ENCODE results near the gene ALDH5A1.
A peak's percentile ranks its signal among the peaks of the same experiment; 100 is the strongest.

Gene ALDH5A1

GRCh38 chr6:24524805-24525204, 30.0 kb downstream of the ALDH5A1 start:
- DNase-seq (ENCODE audit: low read depth in 3 of 3), result no peak

DNA sequence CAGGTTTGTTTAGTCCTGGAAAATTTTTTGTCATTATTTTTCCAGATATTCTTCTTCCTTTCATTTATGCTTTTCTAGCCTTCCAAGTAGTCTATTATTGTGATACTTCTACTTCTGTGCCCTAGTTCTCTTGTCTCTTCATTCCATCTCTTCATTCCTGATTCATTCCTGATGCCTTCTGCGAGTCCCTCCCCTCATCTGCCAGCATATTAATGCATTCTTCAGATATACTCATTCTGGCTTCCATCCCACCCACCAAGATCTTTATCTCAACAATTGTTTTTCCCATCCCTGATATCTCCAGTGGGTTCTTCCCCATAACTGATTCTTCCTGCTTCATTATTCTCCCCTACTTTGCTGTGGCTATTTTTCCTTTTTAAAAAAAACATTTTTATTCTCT, 35.2 kb downstream of the ALDH5A1 start:
- no peak for DNase-seq (ENCODE audit: low read depth in 3 of 3)

DNA sequence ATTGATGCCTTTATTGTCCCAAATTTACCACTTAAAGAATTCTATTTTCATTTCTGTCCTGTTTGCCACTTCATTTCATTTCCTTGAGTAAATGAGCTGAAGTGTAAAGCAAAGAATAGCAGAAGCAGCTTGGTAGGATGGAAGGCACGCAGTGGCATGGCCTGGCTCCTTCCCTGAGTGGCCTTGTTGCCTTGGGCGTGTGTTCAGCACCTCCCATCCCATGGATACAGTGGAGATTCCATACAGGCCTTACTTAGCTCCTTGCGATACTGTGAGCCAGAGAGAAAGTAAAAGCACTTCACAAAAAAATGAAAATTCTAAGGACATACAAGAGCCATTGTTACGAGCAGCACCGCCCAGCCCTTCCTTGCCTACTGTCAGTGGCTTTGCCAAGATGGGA, 39.6 kb downstream of the ALDH5A1 start:
- no peak for DNase-seq (ENCODE audit: low read depth in 3 of 3)

- no peak for DNase-seq (ENCODE audit: low read depth in 3 of 3)
These were observed 40.4 kb downstream of the ALDH5A1 start for GRCh38 chr6:24535210-24535609.

DNA sequence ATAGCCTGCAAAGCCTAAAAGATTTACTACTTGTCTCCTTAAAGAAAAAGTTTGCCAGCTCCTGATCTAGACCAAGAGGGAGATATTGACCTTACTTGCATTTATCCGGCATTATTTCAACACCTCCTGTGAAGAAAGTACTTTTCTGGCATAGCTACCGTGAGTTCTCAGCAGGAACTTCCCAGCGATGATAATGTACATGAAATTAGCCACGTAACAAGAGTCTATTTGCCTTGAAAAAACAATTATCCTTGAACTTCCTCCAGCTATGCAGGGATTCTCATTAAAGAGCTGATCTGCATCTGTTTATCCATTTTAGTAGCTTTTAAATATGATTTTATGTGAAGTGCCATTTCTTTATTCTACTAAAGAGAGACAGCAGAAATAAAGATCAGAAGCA, 41.7 kb downstream of the ALDH5A1 start:
- no peak for DNase-seq (ENCODE audit: low read depth in 3 of 3)

- DNase-seq (ENCODE audit: low read depth in 3 of 3), result no peak
These were observed 42.4 kb downstream of the ALDH5A1 start for GRCh38 chr6:24537082-24537699.

- DNase-seq (ENCODE audit: low read depth in 3 of 3), result no peak
These were observed 43.1 kb downstream of the ALDH5A1 start for GRCh38 chr6:24537771-24538385.

GRCh38 chr6:24539416-24539815, 44.6 kb downstream of the ALDH5A1 start:
- no peak for DNase-seq (ENCODE audit: low read depth in 3 of 3)

GRCh38 chr6:24540197-24540596, 45.4 kb downstream of the ALDH5A1 start:
- no peak for DNase-seq (ENCODE audit: low read depth in 3 of 3)

- DNase-seq (ENCODE audit: low read depth in 3 of 3), result no peak
These were observed 48.9 kb downstream of the ALDH5A1 start for GRCh38 chr6:24543683-24544082.

DNA sequence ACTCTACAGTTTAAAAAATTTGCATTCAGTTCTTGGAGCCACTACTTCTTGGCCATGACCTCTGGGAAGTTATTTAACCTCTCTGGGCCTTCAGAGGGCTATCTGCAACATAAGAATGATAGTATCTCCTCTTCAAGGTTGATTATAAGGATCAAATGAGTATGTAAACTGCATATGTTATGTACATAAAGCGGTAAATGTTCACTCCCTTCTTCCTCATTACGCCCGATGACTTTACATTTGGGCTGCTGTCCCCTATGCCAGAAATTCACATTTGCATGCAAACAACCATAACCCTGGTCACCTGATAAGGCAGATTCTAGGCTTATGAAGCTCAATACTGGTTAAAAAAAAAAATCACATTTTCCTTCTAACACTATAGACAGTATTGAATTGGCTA, 50.4 kb downstream of the ALDH5A1 start:
- DNase-seq (ENCODE audit: low read depth in 3 of 3), result no peak

DNA sequence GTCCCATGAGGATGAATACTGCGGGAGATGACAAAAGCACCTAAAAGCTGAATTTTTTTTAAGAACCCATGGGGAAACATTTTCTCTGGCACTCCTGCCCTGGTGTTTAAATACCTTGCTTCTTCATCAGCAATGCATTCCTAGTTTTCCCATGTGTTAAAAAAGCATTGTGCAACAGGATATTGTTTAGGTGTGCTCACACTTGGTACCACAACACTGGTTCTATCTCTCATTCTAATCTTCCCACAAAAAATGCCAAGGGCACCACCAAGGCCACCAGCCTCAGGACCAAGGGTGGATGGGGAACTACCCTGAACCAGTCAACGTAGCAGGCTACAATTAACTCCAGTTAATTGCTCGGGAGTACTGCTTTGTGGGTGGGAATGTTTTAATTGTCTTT, 50.9 kb downstream of the ALDH5A1 start:
- DNase-seq (ENCODE audit: low read depth in 3 of 3), result no peak

GRCh38 chr6:24546439-24546838, 51.7 kb downstream of the ALDH5A1 start:
- no peak for DNase-seq (ENCODE audit: low read depth in 3 of 3)

GRCh38 chr6:24547243-24547642, 52.5 kb downstream of the ALDH5A1 start:
- peak; percentile 5 to 20 (median 16) for DNase-seq (ENCODE audit: low read depth in 3 of 3)

GRCh38 chr6:24549158-24549557, 54.4 kb downstream of the ALDH5A1 start:
- DNase-seq (ENCODE audit: low read depth in 3 of 3), result no peak

DNA sequence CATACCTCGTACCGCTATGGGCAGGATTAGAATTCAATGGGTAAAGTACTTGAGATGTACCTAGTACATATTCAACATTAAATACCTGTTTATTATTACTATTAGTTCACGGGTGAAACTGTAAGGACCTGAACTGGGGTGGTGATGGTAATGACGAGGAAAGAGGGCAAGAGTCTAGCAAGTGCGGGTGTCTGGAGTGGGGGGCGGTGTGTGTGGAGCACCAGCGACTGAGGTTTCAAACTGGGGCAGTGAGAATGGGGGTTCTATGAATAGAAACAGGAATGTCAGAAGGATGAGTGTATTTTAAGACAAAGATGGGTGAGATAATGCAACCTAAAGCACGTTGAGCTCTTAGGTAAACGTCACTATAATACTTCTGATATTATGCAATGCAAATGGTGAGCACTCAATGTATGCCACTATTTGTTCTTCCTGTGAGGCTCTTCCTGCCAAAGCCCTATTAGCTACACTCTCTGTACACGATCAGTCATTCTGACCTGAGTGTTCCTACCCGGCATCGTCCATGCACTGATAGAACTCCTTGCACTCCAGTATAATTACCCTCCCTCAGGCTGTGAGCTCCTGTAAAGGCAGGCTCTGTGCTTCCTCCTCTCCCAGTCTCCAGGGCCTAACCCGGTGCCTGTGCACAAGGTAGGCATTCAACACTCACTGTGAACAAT, 55.0 kb downstream of the ALDH5A1 start:
- DNase-seq (ENCODE audit: low read depth in 3 of 3), result no peak

GRCh38 chr6:24551139-24551538, 56.4 kb downstream of the ALDH5A1 start:
- DNase-seq (ENCODE audit: low read depth in 3 of 3), result no peak

DNA sequence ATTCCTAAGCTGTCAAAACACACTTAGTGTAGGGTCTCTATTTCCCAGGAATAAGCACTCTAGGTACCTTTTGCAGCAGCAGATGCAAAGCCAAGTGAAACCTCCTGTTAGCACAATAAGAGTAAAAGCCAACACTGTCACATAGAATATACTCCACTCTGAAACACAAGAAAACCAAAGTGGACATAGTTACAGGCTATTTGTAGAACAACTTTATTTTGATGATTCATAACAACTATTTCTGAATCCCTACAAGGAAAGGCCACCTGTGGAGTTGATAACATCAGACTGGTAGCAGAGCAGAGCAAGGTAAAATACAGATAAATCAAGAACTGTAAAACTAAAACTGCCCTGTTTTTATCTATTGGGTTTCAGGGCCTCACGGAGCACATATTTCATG, 59.7 kb downstream of the ALDH5A1 start:
- no peak for DNase-seq (ENCODE audit: low read depth in 3 of 3)

DNA sequence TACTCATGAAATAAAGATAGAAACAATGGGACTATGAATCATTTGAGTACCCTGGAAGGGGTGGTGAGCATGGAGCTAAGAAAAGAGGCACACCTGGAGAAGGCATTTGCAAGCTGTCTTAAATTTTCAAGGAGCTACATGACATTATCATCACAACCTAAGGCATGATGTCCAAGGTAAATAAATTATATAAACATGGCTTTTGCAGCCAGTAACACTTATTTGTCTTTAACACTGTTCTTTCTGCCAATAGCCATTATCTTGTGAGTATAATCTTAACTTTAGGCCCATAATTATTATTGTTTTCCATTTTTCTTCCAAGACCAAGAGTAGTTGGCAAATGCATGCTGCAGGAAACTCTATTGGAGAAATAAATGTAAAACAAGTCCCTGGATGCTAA, 63.7 kb downstream of the ALDH5A1 start:
- no peak for DNase-seq (ENCODE audit: low read depth in 3 of 3)

DNA sequence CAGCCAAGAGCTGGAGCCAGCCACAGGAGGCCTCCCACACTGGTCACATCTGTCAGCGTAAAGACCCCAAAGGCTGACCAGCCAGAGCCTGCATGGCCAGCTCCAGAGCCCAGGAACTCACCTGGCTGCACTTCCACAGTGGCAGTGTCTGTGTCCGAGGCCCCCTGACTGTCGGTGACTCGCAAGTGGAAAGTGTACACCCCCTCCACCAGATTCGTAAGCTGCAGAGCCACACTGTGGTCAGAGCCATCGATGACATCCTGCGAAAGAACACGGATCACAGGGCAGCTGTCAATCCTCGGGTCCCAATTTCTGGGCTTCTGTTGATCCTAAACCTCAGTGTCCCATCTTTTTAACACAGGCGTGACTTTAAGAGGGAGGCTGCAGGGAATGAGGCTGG, 69.3 kb downstream of the ALDH5A1 start:
- no peak for DNase-seq (ENCODE audit: low read depth in 3 of 3)

- DNase-seq (ENCODE audit: low read depth in 3 of 3), result no peak
These were observed 70.4 kb downstream of the ALDH5A1 start for GRCh38 chr6:24565196-24565595.

- no peak for DNase-seq (ENCODE audit: low read depth in 3 of 3)
These were observed 71.4 kb downstream of the ALDH5A1 start for GRCh38 chr6:24566020-24566767.

- no peak for DNase-seq (ENCODE audit: low read depth in 3 of 3)
These were observed 73.9 kb downstream of the ALDH5A1 start for GRCh38 chr6:24568683-24569082.

Measured in stimulated activated CD4-positive, alpha-beta T cell treated with anti-CD3 and anti-CD28 coated beads, TNF-alpha, amount 100 ng/mL, for 48 hours (primary cell).